Panc1 (cell line): ENCODE measurements around the gene AIRE.

Experiments
- POLR2AphosphoS5 ChIP-seq: IDR thresholded peaks from 2 replicates; pipeline ENCODE4 v1.6.1; 2012; ENCODE audit warnings: mild to moderate bottlenecking, low read depth, low read length, moderate library complexity
- SIN3A ChIP-seq: IDR thresholded peaks from 2 replicates; pipeline ENCODE4 v1.6.1; 2012; ENCODE audit warnings: low read depth, mild to moderate bottlenecking, low read length, moderate library complexity, borderline replicate concordance; ENCODE audit not compliant: insufficient read depth
- TCF7L2 ChIP-seq: IDR thresholded peaks from 2 replicates; pipeline ENCODE4 v1.6.1; 2011; ENCODE audit warnings: mild to moderate bottlenecking, low read depth, low read length, inconsistent platforms
- TF ChIP-seq, protein P1 (sequence below): fragments of 450-650 bp; IDR thresholded peaks from 2 replicates; pipeline ENCODE4 v1.5.1; 2017; ENCODE audit warnings: mild to moderate bottlenecking

DNA sequence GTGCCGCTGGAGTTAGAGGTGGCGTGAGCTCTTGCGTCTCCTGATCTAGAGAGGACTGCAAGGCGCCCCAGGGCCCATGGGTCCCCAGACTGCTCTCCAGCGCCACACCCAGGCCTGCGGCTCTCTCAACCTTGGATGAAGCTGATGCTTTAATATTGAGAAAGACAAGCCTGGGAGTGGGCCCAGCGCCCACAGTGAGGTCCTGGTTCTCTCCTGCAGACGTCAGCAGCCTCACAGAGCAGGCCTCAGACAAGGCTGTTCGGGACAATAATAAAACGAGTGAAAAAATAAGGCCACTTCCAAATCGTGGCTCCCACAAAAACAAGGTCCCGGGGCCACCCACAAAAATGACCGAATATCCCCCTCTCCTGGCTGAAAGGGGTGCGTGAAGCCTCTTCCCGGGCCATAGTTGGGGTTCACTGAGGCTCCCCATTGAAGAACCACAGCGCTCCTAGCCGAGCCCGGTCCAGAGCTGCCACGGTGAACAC lies 18.0 kb upstream of the AIRE start:
- TF ChIP-seq, protein P1, sequence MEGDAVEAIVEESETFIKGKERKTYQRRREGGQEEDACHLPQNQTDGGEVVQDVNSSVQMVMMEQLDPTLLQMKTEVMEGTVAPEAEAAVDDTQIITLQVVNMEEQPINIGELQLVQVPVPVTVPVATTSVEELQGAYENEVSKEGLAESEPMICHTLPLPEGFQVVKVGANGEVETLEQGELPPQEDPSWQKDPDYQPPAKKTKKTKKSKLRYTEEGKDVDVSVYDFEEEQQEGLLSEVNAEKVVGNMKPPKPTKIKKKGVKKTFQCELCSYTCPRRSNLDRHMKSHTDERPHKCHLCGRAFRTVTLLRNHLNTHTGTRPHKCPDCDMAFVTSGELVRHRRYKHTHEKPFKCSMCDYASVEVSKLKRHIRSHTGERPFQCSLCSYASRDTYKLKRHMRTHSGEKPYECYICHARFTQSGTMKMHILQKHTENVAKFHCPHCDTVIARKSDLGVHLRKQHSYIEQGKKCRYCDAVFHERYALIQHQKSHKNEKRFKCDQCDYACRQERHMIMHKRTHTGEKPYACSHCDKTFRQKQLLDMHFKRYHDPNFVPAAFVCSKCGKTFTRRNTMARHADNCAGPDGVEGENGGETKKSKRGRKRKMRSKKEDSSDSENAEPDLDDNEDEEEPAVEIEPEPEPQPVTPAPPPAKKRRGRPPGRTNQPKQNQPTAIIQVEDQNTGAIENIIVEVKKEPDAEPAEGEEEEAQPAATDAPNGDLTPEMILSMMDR, result no peak; the same call in 1 of the 2 replicates
- TF ChIP-seq POLR2AphosphoS5 (no peak), SIN3A (no peak), TCF7L2 (no peak)
